HG03159 (cell line): ENCODE results near the gene QTRT2.

ENCODE experiments used
- ATAC-seq: cut with Tn5 transposase; IDR thresholded peaks from one replicate; pipeline ENCODE4 v1.9.1; 2021; ENCODE audit warnings: mild to moderate bottlenecking, moderate library complexity; ENCODE audit not compliant: unreplicated experiment

Gene QTRT2

GRCh38 chr3:114076711-114077110 is 20.2 kb downstream of the QTRT2 start:
- no peak for ATAC-seq

- no peak for ATAC-seq
Measured at GRCh38 chr3:114078126-114078525, 21.6 kb downstream of the QTRT2 start.

- ATAC-seq, result no peak
Measured at GRCh38 chr3:114079761-114080160, 23.2 kb downstream of the QTRT2 start.

GRCh38 chr3:114080201-114080600 is 23.7 kb downstream of the QTRT2 start:
- no peak for ATAC-seq

DNA sequence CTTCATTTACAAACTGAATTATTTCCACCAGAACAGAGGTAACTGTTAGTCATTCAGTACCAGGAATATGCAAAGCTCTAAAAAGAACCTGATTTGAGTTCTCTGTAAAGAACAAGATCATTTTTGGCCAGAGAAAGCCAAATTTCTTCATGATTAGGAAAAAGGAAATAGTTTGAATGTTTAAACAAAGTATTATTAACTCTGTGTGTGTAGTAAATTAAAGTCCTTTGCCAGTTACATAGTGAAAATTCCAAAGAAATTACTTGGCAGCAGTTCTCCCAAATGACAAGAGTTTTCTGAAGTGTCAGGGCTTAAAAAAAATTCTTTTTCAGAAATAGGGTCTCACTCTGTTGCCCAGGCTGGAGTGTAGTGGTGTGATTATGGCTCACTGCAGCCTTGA is 24.5 kb downstream of the QTRT2 start:
- no peak for ATAC-seq

DNA sequence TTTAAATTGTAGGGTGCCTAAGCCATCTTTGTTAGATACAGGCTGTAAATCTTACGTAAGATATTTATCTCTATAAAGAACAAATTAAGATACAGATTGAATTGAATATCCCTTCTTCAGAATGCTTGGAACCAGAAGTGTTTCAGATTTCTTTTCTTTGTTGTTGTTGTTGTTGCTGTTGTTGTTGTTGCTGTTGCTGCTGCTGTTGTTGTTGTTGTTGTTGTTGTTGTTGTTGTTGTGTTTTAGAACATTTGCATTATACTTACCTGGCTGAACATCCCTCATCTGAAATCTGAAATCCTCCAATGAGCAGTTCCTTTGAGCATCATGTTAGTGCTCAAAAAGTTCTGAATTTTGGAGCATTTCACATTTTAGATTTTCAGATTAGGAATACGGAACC is 26.6 kb downstream of the QTRT2 start:
- ATAC-seq, result no peak

GRCh38 chr3:114086356-114086755 is 29.8 kb downstream of the QTRT2 start:
- ATAC-seq, result no peak

DNA sequence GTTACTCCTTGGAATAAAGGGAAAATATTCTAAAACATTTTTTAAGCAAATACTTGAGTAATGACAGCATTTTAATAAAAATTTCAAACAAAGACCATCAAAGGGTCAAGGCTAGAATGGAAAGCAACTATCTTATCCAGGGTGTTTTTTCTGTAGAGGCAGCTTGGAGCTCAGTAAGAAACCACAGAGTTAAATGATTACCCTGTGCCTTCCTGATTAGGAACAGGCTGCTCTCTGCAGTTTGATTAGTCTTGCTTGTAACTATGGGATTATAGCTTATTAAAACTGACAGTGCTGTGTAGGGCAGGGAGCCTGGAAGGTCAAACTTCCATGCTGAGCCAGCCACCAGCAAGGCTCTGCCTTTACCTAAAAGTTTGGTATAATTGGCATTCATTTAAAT is 33.1 kb downstream of the QTRT2 start:
- no peak for ATAC-seq

- no peak for ATAC-seq
Measured at GRCh38 chr3:114092151-114093015, 35.8 kb downstream of the QTRT2 start.

DNA sequence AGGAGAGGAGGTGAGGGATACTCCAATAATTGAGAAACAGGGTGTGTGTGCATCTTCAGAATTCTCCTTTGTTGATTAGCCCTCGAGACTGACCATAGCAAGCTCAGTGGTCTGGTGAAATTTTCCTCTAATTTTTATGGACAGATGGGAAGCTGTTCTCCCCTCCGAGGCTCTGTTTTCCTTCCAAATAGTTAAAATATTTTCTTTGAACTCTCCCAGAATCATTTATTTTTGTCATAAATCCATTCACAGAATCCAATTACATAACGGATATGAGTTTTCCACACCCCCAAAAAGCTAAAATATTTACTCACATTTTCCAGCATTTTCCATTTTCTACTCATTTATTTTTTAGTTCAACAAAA is 36.5 kb downstream of the QTRT2 start:
- no peak for ATAC-seq

DNA sequence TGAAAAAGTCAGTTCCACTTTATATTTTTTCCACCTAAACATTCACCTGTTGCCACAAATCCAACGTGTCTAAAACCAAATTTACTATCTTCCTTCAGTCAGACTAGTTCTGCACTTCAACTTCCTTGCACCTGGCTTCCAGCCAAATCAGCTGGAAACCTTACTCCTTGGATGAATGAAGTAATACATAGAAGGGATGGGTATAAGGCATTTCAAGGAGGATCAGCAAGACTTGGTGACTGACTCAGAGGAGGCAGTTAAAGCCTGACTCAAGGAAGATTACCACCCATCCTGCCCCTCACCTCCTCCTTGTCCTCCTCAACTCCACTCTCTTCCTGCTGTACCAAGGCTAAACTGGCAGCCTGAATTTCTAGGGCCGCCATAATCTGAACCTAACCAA is 37.1 kb downstream of the QTRT2 start:
- no peak for ATAC-seq

DNA sequence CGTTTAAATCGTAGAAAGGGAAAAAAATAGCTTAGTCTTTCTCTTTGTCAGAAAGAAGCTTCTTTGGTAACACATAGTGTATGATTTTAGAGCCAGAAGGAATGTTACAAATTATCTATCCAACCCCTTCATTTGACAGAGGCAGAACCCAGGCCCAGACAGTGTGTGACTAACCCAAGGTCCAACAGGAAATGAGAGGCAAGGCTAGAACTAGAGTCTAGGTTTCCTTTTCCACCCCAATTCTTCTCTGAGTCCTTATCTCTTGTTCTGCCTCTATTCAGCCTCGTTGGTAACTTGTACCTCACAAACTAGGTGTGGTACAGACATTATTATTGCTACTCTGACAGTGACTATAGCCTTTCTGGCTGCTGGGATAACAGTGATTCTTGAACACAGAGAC is 39.3 kb downstream of the QTRT2 start:
- no peak for ATAC-seq

DNA sequence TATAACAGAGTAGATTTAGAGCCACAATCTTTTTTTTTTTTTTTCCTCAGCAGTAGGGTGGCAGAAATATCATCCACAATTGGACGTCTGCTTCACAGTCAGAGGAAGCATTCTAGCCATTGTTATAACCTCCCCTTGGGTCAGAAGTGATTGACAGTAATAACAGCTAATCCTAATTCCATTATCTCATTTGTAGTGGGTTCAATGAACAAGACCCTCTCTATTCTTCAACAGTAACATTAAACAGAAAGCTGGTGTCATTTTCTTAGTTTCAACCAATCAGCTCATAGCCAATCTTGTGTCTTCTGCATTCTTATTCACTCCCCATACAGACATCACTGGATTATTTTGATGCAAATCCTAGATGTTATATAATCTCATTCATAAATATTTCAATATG is 44.6 kb downstream of the QTRT2 start:
- no peak for ATAC-seq

DNA sequence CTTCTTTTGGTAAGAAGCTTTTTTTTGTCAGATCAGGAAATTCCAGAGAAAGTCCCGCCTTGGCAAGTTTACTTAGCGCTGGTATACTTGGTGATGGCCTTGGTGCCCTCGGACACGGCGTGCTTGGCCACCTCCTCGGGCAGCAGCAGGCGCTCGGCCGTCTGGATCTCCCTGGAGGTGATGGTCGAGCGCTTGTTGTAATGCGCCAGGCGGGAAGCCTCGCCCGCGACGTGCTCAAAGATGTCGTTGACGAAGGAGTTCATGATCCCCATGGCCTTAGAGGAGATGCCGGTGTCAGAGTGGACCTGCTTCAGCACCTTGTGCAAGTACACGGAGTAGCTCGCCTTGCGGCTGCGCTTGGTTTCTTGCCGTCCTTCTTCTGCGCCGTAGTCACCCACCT is 46.6 kb downstream of the QTRT2 start:
- no peak for ATAC-seq

DNA sequence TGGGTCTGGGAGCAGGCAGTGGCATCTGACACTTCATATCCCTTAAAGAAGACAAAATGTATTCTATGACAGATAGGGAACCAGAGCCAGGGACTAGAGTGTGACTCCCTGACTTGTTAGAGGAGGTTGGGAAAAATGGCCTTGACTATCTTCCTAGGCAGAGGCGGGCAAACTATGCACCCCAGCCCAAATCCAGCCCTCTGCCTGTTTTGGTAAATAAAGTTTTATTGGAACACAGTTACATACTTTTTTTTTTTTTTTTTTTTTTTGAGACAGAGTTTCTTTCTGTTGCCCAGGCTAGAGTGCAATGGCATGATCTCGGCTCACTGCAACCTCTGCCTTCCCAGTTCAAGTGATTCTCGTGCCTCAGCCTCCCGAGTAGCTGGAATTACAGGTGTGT is 47.3 kb downstream of the QTRT2 start:
- ATAC-seq, result no peak

DNA sequence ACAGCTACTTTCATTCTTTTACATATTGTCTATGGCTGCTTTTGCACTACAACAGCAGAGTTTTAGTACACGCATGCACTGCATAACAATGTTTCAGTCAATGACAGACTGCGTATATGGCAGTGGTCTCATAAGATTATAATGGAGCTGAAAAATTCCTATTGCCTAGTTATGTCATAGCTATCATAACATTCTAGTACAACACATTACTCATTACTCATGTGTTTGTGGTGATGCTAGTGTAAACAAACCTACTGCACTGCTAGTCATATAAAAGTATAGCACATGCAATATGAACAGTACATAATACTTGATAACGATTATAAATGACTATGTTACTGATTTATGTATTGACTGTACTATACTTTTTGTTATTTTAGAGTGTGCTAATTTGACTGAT is 47.9 kb downstream of the QTRT2 start:
- no peak for ATAC-seq

GRCh38 chr3:114108137-114108536 is 51.6 kb downstream of the QTRT2 start:
- no peak for ATAC-seq

- ATAC-seq, result no peak
Measured at GRCh38 chr3:114110439-114110838, 53.9 kb downstream of the QTRT2 start.

DNA sequence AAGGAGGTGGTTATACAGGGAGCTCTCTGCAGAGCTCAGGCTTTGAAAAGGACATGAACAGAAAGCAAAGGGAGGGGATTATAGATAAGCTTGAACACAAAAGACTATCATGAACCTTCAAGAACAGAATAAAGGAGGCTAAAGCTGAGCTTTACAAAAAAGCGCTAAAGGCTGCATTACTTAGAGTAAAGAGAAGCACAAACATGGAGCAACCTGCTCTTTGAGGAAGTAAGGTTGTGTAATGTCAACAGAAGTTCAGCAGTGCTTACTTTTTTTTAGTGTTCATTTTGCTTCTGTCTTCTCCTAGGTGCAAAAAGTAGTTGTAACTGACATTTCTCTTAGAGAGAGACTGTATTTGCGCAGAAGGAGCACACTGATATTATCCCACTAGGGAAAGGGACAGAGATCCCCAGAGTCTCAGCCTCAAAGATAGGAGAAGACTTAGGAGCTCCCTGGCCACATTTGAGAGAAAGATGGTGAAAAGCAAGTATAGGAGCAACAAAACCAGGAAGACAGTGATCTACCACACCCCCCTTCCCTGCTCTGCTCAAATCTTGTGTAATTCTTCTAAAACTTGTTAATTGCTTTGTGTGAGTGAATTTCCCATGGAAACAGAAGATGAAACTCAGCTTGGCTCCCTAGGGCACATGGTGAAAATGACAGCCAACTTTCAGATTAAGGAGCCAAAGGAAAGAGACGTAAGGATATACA is 54.7 kb downstream of the QTRT2 start:
- no peak for ATAC-seq

DNA sequence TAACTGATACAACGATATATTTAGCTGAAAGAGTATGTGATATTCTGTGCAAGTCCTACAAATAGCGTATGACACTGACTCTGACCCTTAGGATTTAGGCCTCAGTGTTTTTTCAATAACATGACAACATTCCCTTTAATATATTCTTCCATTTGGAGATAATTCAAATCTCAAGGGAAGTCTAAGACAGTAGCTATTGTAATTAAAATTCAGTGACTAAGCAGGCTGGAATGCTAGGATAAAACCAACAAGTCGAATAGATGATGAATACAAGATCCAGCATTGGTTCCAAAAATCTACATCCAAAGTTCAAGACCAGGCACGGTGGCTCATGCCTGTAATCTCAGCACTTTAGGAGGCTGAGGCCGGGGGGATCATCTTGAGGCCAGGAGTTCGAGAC is 56.2 kb downstream of the QTRT2 start:
- no peak for ATAC-seq

GRCh38 chr3:114114719-114115118 is 58.2 kb downstream of the QTRT2 start:
- no peak for ATAC-seq

DNA sequence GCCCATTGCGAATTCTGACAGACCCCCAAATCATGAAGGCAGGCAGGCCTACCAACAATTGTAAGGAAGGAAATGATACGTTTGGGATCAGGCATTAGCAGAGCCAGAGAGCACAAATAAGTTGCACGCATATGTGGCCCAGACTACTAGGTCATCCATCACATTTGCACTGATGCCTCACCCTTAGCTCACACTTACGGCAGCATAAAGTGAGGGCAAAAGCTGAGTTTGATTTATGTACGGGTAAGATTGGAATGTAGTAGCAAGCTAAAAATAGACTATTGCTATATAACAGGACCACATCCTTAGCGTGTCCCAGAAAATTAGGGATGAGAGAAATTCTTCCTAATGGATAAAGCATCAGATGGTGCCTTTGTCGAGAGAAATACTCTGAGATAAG is 58.6 kb downstream of the QTRT2 start:
- ATAC-seq, result no peak

- no peak for ATAC-seq
Measured at GRCh38 chr3:114119776-114120175, 63.2 kb downstream of the QTRT2 start.
